GM18526 (cell line): Measurements from ENCODE around the gene FAAP20.

Experiments used
- POLR2A ChIP-seq: IDR thresholded peaks from 3 replicates; pipeline ENCODE4 v1.6.1; 2011; ENCODE audit not compliant: insufficient read length; ENCODE audit errors: extremely low read depth

The FAAP20 gene

DNA sequence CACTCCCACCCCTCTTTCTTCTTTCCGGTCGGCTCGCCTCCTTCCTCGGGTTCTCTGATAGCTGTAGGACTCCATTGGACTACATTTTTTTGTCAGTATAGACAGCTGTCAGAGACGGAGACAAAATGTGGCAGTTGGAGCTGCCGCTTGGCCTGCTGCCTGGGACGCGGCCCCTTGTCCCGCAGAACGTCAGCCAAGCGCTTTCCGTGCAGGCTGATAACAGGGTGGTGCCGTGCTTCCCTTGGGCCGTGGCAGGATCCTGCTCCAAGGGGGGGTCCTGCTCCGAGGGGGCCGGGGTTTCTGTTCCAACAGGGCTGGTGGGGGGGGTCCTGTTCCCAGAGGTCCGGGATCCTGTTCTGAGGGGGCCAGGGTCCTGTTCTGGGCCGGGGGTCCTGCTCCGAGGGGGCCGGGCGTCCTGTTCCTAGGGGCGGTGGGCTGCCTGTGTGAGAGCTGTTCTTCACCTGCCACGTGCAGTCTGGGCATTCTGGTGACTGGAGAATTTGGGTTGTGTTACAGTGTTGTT, 38.4 kb upstream of the FAAP20 start:
- TF ChIP-seq POLR2A = no peak

DNA sequence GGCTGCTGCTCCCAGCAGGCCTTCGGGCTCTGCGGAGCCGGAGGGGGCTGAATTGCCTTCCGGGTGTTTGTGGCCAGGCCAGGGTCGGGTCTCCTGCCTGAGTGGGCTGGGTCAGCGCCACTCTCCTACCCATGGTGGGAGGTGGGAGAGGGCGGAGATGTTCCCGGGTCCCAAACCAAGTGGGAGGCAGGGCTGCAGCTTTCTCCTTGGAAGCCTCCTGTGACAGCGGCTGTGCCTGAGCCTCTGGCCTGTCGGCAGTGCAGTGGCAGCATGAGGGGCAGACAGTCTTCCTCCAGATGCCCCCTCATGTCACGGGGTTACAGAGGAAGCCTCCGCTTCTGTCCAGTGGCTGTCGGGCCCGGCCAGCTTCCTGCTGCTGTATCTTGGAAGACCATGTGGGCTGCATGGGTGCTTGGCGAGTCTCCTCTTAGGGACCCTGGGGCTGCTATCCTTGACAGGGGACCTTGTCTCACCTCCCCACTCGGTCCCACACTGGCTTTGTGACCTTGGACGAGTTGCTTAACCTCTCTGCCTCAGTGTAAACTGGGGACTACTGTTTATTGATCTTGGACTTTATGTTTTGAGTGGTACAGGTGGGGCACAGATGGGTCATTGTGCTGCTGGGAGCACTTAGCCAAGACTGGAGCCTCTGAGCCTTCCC, 37.8 kb upstream of the FAAP20 start:
- no peak for TF ChIP-seq POLR2A

DNA sequence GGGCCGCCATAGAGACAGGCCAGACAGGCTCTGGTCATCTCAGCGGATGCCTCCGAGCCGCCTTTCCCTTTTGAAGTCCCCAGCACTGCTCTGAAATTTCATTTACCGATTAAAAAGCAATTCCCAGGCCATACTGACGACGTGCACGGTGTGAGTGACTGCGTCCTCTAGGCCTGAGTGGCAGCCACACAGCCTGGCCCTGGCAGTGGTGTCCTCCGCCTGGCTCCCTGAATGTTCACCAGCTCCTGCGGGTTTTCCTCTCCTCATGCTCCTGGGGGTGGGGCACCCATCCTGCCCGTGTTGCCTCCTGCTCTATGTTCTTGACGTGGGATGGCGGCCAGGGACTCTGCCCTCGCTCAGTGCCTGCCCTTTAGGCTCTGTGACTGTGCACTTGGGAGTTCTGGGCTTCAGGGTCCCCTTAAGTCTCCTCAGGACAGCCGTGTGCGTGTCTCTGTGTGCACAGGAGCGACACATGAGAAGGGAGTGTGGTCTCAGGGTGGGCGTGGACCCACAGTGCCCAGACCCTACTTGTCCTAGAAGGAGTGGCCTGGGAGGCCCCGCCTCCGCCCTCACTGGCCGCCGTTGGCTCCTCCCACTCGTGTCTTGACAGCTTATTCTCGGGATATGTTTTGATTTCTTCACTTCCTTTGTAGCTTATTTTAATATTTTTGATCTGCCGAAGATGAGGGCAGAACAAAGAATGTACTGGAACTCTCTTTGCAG, 37.1 kb upstream of the FAAP20 start:
- TF ChIP-seq POLR2A = no peak

DNA sequence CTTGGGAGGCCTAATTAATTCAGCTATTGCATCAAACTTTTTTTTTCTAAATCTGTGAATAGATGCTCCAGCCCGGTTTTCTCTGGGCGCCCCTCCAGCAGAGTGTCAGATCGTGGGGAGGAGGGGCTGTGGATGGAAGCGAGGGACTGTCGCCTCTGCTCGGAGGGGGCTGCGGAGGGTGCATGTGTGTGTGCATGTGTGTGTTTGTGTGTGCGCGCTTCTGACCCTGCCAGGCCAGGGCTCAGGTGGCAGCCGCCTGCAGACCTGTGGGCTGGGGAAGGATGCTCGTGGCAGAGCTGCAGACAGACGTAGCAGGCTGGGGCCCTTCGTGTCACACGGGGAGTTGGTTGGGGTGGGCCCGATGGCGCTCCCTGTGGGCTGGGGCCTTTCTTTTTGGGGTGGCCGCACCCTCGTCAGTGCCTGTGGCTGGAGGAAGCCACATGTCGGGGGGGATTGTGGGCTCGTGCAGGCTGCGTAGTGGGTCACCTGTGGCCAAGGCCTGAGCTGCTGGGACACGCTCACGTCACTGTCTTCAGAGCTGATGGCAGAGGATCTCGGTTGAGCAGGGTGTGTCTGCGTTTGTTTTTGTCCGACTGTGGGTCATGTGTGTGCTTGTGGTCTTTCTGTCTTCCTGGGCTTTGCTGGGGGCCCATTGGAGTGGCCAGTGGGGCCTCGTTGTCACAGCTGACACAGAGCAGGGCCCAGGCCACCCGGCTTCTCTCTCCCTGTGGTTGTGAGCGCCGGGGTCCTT, 36.4 kb upstream of the FAAP20 start:
- no peak for TF ChIP-seq POLR2A

DNA sequence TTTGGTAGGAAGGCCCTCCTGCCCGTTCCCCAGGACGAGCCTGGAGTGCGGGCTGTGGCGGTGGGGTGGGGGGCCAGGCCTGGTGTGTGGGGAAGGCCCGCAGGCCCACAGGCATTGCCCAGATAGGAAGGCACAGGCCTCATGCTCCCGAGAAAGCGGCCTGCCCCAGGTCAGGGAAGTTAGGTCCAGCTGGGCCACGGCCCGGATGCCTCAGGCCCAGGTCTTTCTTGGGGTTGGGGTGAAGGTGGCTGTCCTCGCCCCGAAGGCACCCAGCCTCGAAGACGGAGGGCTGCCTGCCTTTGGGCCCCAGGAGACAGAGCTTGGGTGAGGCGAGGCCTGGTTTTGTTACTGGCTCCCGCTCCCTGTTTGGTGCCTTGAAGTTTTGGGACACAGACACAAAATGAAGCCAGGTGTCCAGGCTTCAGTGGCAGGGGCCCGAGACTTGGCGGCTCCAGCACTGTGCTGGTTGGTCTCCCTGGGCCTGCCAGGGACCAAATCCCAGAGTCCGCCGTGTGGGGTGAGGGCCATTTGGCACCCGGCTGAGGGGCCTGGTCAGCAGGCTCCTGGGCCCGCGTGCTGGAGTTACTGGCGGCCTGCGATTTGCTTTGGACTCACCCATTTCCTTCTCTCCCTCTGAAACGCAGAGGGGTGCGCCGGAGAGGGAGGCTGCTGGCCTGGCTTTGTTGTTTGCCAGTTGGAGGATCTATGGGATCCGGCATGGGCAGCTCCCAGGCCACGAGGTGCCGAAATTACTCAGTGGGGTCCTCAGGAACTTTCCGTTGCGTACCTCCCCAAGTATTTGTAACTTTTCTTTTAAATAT, 35.5 kb upstream of the FAAP20 start:
- no peak for TF ChIP-seq POLR2A

DNA sequence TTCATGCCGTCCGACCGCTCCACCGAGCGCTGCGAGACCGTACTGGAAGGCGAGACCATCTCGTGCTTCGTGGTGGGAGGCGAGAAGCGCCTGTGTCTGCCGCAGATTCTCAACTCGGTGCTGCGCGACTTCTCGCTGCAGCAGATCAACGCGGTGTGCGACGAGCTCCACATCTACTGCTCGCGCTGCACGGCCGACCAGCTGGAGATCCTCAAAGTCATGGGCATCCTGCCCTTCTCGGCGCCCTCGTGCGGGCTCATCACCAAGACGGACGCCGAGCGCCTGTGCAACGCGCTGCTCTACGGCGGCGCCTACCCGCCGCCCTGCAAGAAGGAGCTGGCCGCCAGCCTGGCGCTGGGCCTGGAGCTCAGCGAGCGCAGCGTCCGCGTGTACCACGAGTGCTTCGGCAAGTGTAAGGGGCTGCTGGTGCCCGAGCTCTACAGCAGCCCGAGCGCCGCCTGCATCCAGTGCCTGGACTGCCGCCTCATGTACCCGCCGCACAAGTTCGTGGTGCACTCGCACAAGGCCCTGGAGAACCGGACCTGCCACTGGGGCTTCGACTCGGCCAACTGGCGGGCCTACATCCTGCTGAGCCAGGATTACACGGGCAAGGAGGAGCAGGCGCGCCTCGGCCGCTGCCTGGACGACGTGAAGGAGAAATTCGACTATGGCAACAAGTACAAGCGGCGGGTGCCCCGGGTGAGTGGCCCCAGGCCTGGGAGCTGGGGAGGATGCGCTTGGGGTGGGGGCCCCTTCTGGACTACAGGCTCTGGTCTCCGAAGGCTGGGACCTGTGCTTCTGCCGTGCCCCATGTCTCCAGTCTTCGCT, 34.7 kb upstream of the FAAP20 start:
- TF ChIP-seq POLR2A = no peak

DNA sequence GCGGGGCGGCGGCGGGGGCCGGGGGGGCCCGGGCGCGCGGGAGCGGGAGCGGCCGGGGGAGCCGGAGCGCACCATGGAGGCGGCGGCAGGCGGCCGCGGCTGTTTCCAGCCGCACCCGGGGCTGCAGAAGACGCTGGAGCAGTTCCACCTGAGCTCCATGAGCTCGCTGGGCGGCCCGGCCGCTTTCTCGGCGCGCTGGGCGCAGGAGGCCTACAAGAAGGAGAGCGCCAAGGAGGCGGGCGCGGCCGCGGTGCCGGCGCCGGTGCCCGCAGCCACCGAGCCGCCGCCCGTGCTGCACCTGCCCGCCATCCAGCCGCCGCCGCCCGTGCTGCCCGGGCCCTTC, 34.1 kb upstream of the FAAP20 start:
- TF ChIP-seq POLR2A = no peak

DNA sequence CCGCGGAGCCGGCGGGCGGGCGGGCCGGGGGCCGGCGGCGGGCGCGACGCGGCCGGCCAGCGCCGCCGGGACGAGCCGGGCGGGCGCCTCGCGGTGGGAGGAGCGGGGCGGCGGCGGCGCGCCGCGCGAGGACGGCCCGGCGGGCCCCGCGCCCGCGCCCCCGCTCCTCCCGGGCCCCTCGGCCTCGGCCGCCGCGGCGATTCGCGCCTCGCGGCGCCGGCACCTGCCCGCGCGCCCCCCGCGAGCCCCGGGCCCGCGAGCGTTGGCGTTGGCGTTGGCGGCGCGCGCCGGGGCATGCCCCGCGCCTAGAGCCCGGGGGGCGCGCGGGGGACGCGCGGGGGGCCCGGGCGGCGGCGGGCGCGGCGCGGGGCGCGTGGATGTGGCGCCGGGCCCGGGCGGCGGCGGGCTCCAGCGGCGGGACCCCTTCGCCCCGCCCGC, 33.6 kb upstream of the FAAP20 start, which contains the start of gene SKI:
Gene SKI, plus strand, starts transcription at position 163 of the 438 bp plus-strand sequence. CDS start 448 bp downstream, outside the sequence.
- no peak for TF ChIP-seq POLR2A

DNA sequence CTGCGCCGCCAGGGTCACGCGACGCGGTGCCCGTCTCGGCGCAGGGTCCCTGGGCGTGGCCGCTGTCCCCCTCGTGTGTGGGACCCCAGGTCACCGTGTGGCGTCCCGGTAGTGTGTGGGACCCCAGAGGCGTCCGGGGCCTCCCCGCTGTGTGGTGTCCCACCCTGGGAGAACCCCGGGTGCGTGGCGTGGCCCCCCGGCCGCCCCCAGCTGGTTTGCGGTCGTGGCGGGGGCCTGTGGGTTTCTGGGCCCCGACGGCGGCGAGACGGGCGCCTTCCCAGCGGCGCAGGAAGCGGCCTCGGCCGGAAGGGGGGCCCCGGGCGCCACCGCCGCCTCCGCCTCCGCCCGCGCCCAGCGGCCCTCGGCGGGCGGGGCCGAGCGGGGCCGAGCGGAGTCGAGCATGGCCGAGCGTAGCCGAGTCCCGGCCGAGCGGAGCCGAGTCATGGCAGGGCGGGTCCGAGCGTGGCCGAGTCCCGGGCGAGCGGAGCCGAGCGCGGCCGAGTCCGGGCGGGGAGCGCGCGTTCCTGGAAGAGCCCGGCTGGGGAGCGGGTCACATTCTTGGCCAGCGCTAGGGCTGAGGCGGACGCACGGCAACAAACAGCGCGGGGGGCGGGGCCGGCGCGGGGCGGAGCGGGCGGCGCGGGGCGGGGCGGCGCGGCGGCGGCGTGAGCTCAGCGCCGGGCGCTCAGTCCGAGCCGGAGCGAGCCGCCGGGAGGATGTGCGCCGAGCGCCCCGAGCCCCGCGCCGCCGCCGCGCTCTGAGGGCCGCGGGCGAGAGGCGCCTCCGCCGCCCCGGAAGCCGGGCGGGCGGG, 33.0 kb upstream of the FAAP20 start:
- peak; percentile 85 for TF ChIP-seq POLR2A

DNA sequence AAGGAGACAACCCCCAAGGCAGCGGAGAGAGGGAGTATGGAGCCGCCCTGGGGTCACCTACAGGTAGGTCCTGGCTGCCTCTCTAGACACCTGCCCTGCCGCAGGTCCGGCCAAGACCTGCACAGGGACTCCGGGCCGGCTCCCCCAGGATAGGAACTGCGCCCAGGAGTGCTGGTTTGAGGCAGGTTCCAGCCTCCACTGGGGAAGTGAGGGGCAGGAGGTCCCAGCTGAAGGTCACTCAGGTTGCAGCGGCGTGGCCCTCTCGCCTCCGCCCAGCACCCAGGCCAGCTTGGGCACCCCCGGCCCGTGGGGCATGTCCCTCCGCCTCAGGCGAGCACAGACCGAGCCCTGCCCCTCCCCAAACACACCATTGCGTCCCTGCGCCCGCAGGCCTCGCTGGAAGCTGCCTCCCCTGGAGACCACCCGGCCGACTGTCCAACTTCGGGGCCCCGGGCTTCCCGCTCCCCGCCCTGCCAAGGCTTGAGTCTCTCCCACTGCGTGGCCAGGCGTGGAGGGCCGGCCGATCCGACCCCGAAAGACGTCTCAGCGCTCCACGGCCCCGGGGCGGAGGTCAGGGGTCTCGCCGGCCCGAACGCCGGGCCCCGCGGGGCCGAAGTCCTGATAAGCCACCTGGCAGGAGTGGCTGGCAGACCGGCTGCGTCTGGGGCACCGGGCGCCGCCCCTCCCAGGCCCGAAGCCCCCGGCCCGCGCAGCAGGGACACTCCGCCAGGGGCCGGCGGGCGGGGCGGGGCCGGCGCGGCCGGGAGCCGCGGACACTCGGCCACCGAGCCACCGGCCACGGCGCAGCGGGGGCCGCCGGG, 32.2 kb upstream of the FAAP20 start:
- no peak for TF ChIP-seq POLR2A

DNA sequence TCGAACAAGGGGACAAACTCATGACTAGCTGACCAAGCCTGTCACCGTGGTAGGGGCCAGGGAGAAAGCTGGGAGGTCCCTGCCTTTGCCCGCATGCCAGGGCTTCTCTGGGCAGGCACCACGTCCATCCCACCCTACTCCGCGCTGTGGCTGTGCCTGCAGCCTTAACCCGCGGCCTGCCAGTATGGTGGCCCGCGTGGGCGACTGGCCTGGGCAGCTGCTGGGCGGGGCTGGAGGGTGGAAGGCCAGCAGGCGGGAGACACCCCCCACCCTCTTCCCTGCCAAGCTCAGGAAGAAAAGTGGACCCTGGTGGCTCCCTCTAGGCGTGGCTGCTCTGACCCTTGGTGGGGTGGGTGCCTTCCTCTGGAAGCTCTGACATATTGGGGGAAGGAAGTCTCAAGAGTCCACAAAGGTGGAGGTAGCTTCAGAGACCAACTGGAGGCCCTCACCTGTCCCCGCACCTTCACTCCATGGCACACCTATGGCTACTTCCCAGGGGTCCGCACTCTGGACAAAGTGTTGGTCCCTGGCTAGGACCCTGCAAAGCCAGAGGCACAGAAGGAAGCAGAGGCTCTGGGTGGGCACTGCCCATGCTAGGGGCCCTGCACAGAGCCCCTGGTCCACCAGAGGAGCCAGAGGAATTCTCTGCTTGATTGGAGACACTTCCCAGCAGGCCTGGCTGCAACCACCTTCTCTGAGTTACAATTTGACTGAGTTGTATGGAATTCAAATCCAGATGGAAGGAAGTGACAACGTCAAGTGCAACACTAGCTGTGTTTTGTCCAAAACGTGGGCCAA, 30.3 kb upstream of the FAAP20 start:
- no peak for TF ChIP-seq POLR2A

DNA sequence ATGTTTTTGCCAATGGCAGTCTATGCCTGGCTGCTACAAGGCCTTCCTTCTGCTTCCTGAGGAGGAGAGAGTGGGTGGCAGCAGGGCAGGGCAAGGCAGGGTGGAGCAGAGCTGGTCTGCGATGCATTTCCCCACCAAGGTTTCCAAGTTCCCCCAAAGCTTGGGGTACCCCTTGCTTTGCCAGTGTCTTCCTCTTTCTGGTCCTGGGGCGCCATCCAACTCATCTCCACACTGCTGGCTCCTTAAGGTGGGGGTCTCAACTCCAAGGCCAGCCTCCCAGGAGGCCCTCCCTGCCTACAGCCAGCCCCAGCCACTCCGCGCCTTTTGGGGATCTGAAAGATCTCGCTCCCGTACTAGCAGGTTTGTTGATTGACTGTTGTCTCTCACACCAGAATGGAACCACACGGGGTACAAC, 29.6 kb upstream of the FAAP20 start:
- TF ChIP-seq POLR2A = no peak
